Measurements from ENCODE around the gene SLC35F3.
"Not testable (repeated sequence)": the region's sequence is repeated elsewhere in the genome, so short reads cannot be mapped to it uniquely, and the experiment has no call there.

The SLC35F3 gene

DNA sequence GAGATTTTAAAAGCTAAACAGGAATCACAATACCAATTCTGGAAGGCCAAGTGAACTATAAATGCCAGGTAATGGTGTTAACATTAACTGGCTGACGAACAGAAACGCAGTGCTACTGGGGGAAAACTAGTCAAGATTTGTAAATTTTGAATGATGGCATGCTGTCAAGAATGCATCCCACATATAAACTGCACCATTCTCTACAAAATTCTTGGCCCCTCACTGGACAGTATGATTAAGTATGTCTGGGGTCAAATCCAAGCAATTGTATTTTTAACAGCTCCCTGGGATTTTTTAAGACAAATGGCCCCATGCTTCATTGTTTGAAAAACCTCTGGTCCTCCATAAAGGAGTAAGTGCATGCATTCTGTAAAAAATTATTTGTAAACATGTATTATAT is 395.6 kb downstream of the SLC35F3 start:
- no peak for DNase-seq

DNA sequence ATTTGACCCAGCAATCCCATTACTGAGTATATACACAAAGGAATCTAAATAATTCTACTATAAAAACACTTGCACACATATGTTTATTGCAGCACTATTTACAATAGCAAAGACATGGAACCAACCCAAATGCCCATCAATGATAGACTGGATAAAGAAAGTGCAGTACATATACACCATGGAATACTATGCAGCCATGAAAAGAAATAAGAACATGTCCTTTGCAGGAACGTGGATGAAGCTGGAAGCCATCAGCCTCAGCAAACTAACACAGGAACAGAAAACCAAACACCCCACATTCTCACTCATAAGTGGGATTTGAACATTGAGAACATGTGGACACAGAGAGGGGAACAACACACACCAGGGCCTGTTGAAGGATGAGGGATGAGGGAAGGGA is 397.2 kb downstream of the SLC35F3 start:
- not testable (repeated sequence) for DNase-seq

DNA sequence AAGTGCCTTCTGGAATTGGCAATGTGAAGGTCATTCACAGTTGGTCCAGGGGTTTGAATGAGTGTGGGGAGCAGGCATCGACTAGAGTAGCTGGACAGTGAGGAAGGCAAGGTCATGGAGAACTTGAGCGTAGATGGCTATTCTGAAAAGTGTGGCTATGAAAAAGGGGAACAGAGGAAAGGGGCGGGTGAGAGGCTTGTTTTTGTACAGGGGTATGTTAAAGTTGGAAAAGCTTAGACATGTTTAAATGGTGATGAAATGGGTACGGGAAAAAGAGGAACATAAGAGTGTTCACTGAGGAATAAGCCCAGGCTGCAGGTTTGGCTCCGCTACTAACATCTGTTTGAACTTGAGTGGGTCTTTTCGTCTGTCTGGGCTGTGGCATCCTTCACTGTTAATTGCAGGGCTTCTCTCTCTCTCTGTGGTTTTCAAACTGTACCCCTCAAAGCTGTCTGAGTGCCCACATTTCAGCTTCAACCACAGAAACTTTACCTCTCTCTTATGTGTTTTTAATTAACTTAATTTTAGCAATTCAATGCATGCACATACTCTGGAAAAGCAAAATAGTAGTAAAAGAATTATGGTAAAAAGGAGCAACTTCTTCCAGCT is 398.0 kb downstream of the SLC35F3 start:
- DNase-seq = no peak

DNA sequence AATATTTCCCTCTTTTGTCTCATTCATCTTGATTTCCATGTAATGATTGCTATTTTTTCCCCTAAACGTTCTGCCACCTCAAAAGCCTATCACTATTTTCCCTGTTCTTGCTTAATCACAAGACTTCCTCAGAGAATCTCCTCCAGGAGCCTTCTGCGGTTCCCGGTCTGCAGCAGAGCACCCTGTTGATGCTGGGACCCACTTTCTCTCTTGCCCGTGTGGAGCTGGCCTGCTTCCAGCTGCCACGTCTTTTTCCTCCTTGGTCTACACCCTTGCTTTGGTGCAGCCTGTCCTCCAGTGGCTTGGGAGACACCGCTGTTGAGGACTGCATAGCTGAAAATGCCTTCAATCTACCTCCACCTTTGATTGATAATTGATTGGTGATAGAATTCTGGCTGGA is 398.8 kb downstream of the SLC35F3 start:
- no peak for DNase-seq

DNA sequence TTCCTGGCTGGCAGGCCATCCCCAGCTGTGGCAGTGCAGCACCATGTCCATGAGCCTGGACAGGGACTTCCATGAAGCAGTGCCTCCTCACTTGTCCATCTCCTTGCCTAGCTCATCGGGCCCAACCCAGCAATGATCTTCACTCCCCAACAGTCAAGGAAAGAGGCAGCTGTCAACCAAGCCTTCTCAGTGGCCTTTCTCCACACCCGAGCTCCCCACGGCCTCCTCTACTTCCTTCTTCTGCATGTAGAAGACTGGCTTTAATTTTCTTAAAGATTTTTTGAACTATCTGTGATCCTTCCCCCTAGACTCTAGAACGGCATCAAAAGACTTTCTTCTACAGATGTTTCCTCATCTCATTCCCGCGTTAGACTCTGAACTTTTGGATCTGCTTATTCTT is 403.2 kb downstream of the SLC35F3 start:
- DNase-seq = no peak

DNA sequence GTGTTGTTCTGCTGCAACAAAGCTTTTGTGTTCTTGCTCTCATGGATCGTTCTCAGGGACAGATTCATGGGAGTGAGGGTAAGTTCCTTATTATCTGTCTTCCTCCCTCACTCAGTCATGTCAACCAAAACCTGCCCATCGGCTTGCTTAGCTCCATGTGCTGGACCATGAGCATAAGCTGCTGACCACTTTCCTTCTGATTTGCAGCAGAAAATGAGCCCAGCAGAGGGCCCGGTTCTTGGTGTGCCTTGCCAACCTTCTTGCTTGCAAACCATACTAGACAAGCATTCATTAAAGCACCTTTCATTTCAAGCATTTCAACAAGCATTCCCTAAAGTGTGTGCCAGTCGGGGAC is 404.7 kb downstream of the SLC35F3 start:
- no peak for DNase-seq

DNA sequence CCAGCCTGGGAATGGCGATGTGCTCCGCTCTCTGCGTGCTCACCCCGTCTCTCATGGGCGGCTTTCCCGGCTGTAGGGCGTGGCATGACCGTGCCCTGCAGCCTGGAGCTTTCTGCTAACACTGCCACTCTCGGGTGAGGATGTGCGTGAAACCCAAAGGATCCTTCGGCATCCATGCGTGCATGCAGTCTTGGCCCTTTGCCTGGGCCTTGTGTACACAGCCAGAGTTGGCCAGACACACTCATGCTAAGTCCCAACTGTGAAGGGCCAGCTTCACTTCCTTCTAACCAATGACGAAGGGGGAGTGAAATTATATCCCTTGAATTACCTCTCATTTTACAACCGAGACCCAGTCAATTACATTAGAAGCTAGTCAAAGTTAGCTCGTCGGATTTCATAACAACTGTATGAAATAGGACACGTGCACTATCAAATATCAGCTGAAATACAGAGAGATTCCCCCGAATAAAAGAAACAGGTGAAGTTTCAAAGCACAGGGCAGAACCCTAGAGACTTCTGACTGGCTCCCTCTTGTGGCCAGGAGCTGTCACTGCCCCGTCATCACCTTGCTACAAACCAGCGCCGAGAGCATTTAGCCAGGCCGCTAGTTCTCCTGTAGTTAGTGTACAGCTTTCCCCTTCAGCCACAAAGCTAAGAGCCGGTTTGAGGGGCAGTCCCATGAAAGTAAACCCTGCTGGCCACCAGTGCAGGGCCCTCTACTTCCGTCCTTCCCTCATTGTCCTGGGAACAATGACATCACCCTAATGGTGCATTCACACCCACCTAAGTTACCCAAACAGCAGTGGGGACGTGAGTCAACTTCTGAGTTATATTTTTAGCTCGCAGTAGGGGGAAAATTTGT is 405.4 kb downstream of the SLC35F3 start:
- peak; percentile 61 to 70 for DNase-seq

DNA sequence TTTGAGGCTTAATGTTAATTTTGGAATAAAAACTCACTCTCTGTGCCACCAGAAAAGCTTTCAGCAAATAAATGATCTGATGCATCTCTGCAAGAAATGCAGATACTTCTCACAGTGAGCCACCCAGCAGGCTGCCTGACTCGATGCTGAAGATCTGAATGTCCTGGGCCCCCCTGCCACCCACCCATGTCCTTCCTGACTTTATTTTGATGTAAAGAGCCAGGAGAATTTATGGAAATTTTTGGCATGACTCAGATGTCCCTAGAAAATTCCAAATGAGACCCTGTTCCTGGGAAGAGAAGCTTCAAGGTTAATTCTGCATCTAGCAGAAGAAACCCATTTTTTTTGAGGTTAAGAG is 406.0 kb downstream of the SLC35F3 start:
- no peak for DNase-seq

DNA sequence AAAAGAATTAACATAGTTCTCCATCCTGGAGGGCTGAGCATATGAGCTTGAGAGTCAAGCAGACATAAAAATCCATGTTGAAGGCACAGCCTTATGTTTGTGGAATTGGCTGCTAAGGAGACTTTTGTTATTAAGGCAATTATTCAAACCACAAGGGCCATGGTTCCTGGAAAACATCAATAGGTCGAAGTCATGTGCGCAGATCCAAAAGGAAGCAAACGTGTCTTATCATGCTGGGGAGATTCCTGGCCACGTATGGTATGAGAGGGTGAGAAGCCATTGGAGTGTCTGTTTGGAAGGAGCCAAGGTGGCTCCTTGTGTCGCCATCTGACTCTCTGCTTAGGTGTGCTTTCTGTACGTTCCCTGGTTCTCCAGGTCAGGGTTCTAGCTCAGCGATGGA is 406.9 kb downstream of the SLC35F3 start:
- DNase-seq = no peak

DNA sequence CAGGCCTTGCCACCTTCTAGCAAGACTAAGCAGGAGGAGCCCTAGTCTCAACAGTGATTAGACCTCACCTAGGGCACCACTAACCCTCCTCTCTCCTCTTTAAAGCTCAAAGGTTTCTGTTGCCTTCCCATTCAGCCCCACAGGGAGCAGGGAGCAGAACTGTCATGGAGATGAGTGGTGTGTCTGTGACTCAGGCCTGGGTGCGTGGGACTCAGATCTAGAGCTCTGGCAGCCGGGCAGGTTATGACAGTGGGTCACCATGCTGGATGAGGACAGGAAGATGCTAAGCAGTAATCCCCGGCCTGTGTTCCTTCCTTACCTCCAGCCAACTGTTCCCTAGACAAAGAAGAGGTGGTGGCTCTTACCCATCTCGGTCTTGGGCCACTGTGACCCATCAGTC is 408.7 kb downstream of the SLC35F3 start:
- no peak for DNase-seq

DNA sequence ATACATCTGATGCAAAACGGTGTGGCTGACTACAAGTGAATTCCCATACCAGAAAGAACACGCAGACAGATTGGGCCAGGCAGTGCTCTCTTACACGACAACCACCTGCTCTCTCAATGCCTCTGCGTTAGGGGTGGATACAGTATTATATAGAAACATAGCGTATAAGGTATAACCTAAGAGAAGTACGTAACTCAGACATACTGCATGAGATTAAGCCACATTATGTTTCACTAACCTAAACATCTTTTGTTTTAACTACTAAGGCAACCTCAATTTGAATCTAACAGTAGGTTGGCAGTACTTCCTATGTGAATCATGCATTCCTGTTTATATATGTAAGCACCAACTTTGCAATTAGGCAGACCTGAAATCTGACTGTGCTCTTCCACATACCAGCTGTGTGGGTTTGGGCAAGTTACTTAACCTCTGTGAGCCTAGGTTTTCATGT is 410.6 kb downstream of the SLC35F3 start:
- peak in 1 of 2 donors; percentile 20 for DNase-seq

DNA sequence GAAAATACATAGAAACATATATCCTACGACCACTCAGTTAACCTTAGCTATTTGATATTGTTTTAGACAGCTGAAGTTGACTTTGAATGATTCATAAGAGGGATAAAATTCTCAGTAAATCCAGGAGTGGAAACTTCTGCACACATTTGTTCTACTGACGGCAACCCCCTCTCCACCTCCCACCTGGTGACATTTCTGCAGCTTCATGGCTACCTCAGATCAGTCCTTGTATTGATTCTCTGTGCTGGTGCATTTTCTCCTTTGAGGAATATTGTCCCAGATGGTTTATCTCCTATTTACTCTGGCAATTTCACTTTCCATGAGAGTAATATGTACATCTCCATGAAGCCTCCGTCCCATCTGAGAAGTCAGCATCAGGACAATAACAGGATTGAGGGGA is 411.1 kb downstream of the SLC35F3 start:
- DNase-seq = no peak

DNA sequence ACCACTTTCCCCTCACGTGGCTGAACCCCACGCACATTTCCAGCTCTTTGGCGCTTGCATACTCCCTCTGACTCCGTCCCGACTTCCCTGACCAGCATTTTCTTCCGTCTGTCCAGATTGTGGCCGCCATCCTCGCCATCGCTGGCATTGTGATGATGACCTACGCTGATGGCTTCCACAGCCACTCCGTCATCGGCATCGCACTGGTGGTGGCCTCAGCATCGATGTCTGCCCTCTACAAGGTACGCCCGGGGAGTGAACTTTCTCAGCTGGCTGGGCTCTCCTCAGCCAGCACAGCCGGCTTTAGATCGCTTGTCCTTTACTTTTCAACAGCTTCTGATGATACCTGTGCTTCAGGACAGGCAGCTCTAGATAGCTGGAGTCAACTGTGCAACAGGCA is 412.0 kb downstream of the SLC35F3 start:
- DNase-seq = no peak

DNA sequence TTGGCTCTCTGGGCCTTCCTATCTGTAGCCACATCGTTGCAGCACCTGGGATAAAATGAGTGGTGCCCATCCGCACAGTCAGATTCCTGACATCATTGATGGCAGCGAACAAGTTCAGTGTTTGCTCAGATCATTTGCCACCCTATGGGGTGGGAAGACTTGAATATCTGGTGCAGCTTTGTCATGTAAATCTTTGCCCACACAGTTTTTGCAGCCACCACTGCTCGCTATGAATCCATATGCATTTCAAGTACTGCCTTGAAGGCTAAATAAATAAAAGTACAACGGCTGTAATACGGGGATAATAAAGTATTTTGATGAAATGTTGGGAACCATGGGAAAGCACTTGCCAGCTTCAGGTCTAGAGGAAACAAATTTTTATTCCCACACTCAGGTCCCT is 412.5 kb downstream of the SLC35F3 start:
- no peak for DNase-seq

DNA sequence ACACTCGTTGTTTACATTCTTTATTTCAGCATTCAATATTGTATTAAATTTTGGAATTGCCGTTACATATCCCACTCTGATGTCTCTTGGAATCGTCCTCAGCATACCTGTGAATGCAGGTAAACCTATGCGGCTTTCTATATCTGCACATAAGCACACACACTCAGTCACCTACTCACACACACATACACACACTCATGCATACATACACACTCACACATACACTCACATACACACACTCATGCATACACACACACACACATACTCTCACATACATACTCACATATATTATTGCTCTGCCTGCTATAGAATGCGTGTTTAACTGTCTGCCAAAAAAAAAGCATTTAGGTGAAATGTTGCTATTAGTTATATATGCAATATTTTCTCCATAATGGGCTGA is 415.6 kb downstream of the SLC35F3 start:
- no peak for DNase-seq

DNA sequence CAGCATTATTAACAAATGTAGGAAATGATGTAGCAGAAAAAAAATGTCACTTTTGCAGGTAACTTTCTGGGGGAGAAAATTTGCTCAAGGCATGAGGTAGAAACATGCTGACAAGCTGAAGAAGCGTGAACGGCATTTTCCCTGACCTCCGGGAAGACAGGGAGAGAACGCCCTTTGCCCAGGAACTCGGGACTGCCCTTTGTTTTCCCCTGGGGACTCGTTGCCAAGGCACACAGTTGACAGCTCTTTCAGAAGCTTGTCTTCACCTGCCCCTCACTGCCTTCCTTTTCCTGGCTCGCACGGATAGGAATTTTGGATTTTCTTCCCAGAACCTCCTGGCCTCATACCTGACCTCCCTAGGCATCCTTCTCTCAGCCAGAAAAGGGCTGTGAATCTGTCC is 416.1 kb downstream of the SLC35F3 start:
- no peak for DNase-seq

DNA sequence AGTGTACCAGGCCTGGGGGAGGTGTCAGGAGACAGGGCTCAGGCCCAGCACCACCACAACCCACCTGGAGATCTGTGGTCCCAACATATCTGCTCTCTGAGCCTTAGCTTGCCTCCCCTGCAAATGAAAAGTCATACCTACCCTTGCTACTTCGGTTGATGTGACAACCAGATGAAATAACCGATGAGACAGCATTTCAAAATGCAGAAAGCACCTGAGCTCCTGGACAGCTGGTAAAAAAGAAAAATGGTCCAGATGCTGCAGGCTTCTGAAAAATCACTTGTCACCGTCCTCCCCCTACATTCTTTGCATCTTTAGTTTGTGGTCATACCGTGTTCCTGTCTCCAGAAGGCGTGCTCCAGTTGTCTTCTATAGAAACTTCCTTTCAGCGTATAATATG is 416.8 kb downstream of the SLC35F3 start:
- DNase-seq = no peak

DNA sequence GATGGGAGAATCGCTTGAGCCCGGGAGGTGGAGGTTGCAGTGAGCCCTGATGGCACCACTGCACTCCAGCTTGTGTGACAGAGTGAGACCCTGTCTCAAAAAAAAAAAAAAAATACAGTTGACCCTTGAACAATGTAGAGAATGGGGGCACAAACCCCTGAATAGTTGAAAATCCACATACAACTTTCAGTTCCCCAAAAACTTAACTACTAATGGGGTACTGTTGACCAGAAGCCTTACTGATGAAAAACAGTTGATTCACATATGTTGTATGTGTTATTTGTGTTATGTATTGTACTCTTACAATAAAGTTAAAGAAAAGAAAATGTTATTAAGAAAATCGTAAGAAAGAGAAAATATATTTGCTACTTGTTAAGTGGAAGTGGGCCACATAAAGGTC is 417.6 kb downstream of the SLC35F3 start:
- DNase-seq = no peak

DNA sequence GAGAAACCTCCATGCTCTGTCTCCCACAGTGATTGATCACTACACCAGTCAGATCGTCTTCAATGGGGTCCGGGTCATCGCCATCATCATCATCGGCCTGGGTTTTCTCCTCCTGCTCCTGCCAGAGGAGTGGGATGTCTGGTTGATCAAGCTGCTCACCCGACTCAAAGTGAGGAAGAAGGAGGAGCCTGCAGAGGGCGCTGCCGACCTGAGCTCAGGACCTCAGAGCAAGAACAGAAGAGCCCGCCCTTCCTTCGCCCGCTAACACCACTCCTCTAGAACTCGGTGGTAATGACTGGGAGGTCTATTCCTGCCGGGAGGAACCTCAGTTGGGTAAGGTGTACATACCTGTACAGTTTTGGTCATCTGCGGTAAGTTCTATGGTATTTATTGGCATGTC is 418.5 kb downstream of the SLC35F3 start:
- peak; percentile 43 to 66 for DNase-seq

DNA sequence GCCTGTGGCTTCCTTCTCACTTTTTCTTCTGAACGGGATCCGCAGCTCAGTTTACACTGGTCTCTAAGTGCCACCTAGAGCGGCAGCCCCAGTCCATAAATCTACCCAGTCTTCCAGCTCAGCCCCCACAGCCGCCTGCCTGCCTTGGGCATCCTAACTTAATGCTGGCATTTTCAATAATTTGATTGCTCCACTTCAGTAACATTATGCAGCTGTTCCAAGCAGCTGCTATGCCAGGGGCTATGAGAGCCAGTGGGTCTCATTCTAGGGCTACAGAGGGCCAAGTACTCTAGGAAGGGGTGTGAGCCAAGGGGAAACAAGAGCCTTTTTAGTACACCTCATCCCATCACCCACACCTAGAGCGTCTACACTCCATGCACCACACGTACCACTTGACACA is 420.3 kb downstream of the SLC35F3 start:
- DNase-seq = no peak

DNA sequence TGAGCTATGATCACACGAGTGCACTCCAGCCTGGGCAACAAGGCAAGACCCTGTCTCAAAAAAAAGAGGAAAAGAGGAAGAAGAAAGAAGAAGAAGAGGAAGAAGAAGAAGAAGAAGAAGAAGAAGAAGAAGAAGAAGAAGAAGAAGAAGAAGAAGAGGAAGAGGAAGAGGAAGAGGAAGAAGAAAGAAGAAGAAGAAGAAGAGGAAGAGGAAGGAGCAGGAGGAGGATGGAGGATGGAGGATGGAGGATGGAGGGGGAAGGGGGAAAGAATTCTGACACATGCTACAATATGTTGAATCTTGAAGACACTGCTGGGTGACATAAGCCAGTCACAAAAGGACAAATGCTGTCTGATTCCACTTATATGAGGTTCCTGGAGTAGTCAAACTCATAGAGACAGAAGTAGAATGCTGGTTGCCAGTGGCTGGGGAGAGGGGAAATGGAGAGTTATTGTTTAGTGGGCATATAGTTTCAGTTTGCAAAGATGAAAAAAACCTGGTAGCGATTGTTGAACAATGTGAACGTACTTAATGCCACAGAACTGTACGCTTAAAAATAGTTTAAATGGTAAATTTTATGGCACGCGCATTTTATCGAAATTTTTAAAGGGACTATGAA is 421.5 kb downstream of the SLC35F3 start:
- peak in 1 of 2 donors; percentile 9 for DNase-seq

DNA sequence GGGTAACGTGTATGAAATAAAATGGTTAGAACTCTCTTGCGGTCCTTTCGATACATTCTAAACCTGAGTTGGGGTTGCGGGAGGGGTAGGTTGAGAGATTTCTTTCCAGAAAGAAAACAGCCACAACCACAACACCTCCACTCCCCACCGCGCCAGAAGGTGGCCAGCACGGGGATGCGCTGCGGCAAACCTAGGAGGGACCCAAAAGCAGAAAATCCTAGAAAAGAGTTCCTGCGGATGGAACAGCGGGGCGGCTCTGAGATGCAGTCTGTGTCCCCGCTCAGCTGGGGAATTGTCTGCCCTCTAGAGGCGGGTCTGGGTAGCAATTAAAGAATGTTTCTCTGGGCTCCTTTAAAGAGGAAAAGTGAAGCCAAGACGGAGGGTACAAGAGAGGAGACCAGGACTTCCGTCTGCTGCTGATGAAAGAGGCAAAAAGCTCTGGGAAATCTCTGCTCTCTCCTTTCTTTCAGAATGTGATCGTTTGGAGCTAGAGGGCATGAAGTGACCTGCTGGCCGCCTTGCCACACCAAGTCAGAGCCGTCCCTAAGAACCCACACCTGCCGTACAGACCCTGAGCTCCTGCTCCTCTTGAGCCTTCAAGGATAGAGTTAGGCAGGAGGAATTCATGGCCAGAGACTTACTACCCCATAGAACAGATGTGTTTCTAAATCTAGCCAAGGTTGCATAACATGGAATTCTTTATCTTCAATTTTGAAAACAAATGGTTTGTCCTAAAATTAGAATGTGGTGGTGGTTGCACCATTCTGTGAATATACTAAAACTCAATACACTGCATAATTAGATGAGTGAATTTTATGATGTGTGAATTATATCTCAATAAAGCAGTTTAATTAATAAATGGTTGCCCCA is 422.3 kb downstream of the SLC35F3 start:
- DNase-seq = peak; percentile 53 to 72

DNA sequence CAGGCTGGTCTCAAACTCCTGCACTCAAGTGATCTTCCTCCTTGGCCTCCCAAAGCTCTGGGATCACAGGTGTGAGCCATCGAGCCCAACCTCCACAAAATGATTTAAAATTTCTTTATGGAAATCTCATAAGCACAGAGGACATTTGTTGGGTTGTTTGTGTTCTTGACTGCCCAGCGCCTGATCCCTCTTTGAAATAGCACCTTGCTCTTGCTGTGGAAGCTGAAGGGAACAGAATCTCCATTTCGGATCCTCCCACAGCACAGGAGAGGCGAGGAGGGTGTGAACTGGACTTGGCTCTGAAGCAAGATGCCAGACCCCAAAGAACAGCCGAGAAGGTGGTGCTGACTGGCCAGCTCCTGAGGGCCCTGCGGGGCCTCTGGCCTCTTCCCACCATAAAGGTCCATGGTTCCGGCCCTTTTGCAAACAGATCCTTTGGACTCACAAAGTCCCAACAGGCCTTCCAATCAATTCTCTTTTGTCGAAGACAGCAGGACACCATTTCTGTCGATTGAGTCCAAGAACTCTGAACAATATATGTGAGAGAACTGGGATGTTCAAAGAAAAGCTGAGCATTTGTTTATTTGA is 423.2 kb downstream of the SLC35F3 start:
- DNase-seq = no peak

Data from CD4-positive, alpha-beta T cell treated with Interferon alpha-2 for 1 hour (primary cell).